NK-92 treated with Interleukin-12 subunit alpha and Interleukin-12 subunit beta, amount 100 ng/mL, for 24 hours (cell line): ENCODE data around the gene CSNK2A1.
"Not testable (repeated sequence)": the region's sequence is repeated elsewhere in the genome, so short reads cannot be mapped to it uniquely, and the experiment has no call there.

Experiments
- DNase-seq: peaks from one replicate; lab custom pipeline; 2025; lab: John Stamatoyannopoulos, UW

The CSNK2A1 gene

GRCh38 chr20:533526-533925 is 10.1 kb downstream of the CSNK2A1 start:
- no peak for DNase-seq

DNA sequence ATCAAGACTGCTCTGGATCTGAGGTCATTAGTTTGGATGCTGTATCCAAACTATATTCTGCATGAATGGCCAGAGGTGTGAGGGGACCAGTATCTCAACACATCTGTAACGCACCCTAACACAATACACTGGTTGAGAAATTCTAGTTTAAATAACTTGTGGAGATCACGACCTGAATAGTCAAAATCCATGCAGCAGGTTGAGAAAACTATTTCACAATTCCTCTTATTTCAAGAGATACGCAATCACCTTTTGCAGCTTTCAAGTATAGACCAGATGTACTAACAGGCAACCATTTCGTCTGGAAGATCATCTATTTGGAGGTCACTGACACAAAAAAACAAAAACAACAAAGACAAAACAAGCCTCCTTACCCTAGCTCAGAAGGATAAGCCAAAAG is 11.1 kb downstream of the CSNK2A1 start:
- no peak for DNase-seq

- no peak for DNase-seq
Measured at GRCh38 chr20:531608-532007, 12.0 kb downstream of the CSNK2A1 start.

DNA sequence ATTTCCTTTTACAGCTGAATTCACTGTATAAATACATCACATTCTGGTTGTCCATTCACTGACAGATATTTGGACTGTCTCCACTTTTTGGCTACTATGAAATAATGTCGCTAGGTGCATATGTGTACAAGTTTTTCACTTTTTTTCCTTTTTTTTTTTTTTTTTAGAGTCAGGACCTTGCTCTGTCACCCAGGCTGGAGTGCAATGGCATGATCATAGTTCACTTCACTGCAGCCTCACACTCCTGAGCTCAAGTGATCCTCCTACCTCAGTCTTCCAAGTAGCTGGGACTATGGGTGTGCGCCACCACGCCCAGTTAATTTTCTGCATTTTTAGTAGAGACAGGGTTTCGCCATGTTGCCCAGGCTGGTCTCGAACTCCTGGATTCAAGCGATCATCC is 13.3 kb downstream of the CSNK2A1 start:
- DNase-seq: no peak

DNA sequence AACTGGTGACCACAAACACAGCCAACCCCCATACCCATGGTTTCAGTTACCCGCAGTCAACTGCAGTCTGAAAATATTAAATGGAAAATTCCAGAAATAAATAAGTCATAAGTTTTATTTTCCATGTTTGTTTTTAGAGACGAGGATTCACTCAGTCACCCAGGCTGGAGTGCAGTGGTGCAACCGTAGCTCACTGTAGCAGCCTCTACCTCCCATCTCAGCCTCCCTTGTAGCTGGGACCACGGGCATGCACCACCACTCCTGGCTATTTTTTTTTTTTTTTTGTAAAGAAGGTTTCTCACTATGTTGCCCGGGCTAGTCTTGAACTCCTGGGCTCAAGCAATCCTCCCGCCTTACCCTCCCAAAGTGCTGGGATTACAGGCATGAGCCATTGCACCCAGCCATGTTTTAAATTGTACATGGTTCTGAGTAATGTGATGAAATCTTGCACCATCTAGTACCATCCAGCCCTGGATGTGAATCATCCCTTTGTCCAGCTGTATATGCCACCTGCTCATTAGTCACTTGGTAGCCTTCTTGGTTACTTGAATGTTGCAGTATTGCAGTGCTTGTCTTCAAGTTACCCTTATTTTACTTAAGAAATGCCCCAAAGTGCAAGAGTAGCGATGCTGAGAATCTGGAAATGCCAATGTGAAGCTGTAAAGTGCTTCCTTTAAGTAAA is 14.5 kb downstream of the CSNK2A1 start:
- peak; percentile 27 for DNase-seq

DNA sequence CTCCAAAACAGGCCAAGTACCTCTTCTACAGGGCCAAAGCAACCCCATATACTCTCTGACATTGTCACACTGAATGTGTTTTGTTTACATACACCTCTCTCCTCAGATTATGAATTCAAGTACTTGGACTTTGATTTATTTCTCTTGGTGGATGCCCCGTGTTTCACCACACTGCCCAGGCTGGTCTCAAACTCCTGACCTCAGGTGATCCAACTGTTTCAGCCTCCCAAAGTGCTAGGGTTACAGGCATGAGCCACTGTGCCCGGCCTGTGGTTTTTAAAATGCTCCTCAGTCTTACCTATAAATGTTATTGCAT is 16.1 kb downstream of the CSNK2A1 start:
- no peak for DNase-seq

GRCh38 chr20:521860-522259 is 21.7 kb downstream of the CSNK2A1 start:
- no peak for DNase-seq

DNA sequence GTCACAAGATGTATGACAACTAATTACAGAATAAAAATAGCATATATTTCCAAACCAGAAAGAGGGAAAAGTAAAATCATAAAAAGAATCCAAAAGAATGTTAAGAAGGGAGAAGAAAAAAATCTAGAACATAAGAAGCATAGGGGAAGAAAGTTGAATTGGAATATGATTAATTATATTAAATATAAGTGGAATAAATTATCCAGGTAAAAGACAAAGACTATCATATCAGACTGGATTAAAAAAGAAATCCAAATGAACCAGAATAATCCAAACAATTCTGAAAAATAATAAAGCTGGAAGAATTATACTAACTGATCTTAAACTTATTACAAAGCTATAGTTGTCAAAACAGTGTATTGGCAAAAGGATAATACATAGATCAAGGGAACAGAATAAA is 23.6 kb downstream of the CSNK2A1 start:
- DNase-seq: no peak

DNA sequence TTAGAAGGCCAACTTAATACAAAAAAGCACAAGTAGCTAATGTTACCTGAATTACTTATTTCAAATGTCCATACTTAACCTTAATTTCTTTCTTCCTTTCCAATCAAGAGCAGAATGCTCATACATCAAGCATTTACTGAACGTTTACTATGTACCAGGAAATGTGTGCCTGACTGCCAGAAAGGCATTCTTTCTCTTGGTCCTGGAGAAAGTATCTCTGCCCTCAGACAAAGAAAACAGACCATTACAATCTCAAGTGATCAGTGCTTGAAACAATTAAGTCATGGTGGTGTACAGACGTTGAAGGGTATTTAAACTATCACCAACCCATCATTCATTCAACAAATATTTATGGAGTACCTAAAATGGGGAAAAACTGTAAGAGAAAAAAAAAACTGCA is 26.4 kb downstream of the CSNK2A1 start:
- DNase-seq: no peak

- no peak for DNase-seq
Measured at GRCh38 chr20:516799-517198, 26.8 kb downstream of the CSNK2A1 start.

DNA sequence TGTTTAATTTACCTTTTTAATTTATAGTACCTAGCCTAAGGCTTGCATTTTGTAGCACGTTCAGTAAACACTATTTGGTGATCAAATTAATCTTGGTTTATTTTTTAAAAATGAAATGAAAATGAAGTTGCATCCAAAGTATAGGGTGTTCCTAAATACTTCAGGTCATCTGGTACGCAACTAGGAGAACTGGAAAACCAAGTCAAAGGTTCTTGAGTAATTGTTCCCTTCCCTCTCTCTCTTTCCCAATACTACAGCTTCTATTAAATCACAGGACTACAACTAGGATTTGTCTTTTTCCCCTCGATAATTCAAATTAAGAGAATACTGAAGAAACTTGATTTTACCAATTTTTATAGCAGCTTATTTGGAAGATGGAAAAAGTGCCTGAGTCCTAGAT is 27.9 kb downstream of the CSNK2A1 start:
- no peak for DNase-seq

DNA sequence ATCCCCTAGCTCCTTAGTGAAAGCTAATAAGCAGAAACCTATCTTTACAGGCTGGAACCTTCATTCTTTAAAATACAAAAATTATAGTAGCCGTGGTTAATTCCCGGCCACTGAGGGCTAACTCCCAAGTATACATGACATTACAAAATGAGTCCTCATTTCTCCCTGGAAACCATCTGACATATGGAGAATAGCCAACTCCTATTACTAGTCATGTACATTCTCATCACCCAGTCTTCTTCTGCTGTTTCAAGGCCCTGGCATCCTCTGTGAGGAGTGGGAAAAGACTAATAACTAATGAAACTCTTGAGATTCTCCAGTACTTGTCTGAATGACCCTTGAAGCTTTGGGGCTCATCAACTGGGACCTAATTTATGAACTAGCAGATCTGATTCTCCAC is 30.2 kb downstream of the CSNK2A1 start:
- no peak for DNase-seq

- DNase-seq: not testable (repeated sequence)
Measured at GRCh38 chr20:510328-511057, 33.1 kb downstream of the CSNK2A1 start.

GRCh38 chr20:508364-508787 is 35.2 kb downstream of the CSNK2A1 start:
- not testable (repeated sequence) for DNase-seq

DNA sequence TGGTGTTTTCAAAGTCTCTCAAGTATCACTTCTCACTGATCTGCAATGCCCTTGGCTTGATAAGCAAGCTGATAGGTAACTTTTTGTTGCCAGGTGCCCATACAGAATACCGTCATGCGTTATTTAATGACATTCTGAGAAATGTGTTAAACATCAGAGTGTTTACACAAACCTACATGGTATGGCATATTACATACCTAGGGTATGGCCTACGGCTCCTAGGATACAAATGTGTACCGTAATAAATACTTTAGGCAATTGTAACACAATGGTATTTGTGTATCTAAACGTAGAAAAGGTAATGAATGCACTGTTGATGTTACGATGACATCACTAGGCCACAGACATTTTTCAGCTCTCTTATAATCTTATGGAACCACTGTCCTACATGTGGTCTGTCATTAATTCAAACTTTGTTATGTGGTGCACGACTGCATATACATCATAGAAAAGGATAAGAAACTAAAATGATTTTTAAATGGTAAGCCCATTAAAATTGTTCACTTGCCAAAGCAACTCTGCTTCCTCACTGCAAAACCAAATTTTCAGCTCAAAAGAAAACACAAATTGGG is 35.7 kb downstream of the CSNK2A1 start:
- DNase-seq: no peak

DNA sequence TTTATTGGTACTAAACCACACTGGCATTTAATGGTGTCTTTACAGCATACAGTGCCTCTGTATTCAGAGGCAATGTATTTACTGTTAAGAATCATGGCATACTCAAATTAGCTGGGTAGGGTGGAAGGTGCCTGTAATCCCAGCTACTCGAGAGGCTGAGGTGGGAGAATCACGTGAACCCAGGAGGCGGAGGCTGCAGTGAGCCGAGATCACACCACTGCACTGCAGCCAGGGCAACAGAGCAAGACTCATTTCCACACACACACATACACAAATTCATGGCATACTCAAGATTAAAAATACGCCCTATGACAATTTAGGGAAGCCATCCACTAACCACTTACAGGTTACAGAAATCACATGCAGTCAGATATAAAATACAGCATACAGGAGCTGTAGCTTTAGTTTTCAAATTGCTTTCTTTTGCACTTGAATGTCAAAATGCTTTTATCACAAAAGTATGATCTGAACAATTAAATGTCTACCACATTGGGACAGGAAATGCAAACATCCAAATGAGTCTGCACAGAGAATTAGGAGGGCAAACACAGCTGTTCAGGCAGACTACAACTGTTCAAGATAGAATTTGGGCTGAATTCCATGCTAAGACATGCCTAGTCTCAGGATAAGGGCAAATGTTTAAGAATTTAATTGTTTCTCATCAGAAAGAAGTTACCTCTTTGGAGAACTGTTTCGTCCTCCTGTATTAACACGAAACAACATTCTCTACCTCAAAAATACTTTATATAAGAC is 36.4 kb downstream of the CSNK2A1 start:
- DNase-seq: no peak

DNA sequence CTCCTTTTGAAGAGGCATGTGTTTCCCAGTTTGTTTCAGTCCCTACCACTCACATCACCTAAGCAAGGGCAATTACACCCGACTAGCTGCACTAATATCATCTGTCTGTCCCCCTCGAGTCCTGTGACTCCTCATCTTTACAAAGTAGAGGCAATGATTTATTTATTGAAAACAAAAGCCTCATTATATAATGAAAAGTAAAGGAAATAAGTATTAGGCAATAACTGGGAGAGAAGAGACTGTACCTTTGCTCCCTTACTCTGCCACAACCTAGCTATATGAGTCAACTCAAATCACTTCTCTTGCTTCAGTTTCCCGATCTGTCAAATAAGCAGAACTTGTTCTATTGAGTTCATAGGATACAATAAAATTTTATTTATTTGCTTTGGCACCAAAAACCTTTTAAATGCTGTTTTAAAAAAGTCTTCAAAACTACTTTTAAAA is 38.9 kb downstream of the CSNK2A1 start:
- no peak for DNase-seq

DNA sequence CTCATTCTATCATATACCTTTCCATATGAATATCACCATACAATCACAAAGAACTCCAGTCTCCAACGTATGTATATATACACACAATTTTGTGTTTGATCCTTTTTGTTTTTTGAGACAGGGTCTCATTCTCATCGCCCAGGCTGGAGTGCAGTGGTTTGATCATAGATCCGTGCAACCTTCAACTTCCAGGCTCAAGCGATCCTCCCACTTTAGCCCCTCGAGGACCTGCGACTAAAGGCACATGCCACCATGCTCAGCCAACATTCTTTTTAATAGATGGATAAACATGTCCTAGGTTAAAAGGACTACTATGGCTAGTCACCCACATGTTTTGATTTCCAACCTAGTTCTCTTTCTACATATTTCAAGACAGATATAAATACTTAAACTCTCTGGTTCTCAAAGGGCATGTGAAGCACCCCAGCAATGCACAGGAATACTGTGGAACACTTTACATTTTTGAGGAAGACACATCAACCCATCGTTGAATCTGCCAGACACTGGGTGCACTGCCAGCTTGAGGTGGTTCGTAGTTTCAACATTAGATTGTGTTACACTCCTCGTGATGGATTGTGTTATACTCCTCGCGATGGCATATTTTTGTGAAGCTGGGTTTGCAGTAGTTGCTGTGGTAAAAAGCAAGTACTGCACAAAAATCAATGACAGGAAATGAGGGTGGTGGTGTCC is 40.4 kb downstream of the CSNK2A1 start:
- DNase-seq: no peak

DNA sequence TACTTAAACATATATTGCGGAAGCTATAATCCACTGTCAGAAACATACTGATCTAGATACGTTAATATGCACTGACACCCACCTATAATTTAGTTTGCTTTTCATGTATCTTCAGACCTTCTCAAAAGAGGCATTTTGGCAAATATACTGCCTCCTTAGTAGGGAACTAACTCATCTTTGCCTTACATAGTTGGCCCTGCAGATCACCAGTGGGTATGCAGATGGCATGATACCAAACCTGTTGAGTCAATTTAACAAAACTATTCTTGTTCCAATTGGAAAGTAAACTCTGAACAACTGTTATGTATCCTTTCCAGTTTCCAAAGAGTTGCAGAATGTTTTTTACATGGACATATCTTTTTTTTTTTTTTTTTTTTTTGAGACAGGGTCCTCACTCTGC is 45.6 kb downstream of the CSNK2A1 start:
- DNase-seq: no peak

- DNase-seq: no peak
Measured at GRCh38 chr20:496126-496696, 47.4 kb downstream of the CSNK2A1 start.

DNA sequence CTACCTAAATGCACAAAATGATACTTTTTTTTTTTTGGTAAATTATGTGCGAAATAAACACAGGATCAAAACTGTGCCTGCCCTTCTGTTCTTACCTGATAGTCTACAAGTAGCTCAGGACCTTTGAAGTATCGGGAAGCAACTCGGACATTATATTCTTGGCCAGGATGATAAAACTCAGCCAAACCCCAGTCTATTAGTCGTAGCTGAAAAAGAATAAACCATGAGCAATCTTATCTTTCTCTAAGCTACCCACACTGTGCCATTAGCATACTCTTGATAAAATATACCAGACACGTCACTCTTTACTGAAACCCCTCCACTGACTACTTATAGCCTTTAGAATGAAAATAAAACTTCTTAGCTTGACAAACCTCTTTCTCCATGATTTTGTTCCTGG is 51.4 kb downstream of the CSNK2A1 start:
- DNase-seq: no peak

DNA sequence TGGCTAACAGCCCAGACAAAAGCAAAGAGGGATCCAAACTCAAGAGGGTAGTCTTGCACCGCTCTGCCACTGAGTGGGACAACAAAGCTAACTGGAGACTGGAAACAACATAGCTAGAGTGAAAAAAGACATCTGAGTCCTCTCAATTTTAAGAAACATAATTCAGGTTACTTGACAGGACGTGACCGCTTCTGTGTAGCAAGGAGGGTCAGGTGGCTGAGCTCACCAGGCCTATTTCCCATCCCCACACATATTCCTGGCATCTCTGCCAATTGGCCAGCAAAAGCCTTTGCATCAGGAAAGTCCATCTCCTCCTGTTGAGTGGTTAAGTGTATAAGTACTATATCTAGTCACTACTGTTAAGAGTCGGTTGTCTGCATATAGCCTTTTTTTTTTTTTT is 55.9 kb downstream of the CSNK2A1 start:
- no peak for DNase-seq
